ENCODE results near the gene NUDT17. TPM values are rescaled to one million over a fixed set of nuclear protein-coding genes. Genes with fewer than 3 reads are reported as not detected.

NUDT17 gene
- total and polyA plus RNA-seq, 9 of the 15 experiments (the other 6 are each of a cell fraction or from before 2014, with no cell fraction given), result 2.1 to 10.0 (median 6.1) TPM

- TF ChIP-seq, protein P1, sequence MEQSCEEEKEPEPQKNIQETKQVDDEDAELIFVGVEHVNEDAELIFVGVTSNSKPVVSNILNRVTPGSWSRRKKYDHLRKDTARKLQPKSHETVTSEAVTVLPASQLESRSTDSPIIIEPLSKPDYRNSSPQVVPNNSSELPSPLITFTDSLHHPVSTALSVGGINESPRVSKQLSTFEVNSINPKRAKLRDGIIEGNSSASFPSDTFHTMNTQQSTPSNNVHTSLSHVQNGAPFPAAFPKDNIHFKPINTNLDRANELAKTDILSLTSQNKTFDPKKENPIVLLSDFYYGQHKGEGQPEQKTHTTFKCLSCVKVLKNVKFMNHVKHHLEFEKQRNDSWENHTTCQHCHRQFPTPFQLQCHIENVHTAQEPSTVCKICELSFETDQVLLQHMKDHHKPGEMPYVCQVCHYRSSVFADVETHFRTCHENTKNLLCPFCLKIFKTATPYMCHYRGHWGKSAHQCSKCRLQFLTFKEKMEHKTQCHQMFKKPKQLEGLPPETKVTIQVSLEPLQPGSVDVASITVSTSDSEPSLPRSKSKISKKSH (CRISPR knock-in tag; IDR thresholded peaks at IDR 0.05), result no peak
- TF ChIP-seq TFAM (CRISPR knock-in tag; conservative IDR thresholded peaks at IDR 0.05) (no peak), E2F8 (IDR thresholded peaks at IDR 0.05; ENCODE audit: low read depth, partially characterized antibody) (peak; percentile 37), HMGN3 (IDR thresholded peaks at IDR 0.05; ENCODE audit: borderline replicate concordance, extremely low read depth, insufficient read length, low read depth, low read length) (no peak), ELK3 (CRISPR knock-in tag; IDR thresholded peaks at IDR 0.05) (no peak), SMARCE1 (IDR thresholded peaks at IDR 0.05) (0 out of 2 replicates have a peak, but pooled peaks have one; percentile 31), GABPA (tag; conservative IDR thresholded peaks at IDR 0.05; ENCODE audit: low read depth) (no peak), TRIM25 (IDR thresholded peaks at IDR 0.05; ENCODE audit: borderline replicate concordance) (no peak), NFIX (CRISPR knock-in tag; IDR thresholded peaks at IDR 0.05; ENCODE audit: low read depth) (no peak), ZFP36 (IDR thresholded peaks at IDR 0.05; ENCODE audit: low read depth, low read length, partially characterized antibody) (no peak), ZSCAN29 (IDR thresholded peaks at IDR 0.05) (no peak), ZNF561 (CRISPR knock-in tag; conservative IDR thresholded peaks at IDR 0.05) (no peak), MCM7 (IDR thresholded peaks at IDR 0.05) (no peak), ZSCAN32 (CRISPR knock-in tag; IDR thresholded peaks at IDR 0.05) (no peak)
- TF ChIP-seq, protein P2, sequence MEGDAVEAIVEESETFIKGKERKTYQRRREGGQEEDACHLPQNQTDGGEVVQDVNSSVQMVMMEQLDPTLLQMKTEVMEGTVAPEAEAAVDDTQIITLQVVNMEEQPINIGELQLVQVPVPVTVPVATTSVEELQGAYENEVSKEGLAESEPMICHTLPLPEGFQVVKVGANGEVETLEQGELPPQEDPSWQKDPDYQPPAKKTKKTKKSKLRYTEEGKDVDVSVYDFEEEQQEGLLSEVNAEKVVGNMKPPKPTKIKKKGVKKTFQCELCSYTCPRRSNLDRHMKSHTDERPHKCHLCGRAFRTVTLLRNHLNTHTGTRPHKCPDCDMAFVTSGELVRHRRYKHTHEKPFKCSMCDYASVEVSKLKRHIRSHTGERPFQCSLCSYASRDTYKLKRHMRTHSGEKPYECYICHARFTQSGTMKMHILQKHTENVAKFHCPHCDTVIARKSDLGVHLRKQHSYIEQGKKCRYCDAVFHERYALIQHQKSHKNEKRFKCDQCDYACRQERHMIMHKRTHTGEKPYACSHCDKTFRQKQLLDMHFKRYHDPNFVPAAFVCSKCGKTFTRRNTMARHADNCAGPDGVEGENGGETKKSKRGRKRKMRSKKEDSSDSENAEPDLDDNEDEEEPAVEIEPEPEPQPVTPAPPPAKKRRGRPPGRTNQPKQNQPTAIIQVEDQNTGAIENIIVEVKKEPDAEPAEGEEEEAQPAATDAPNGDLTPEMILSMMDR (IDR thresholded peaks at IDR 0.05 in 2 of 3, conservative IDR thresholded peaks at IDR 0.05 in 1 of 3; ENCODE audit: insufficient read depth in 2 of 3, low read depth in 1 of 3, low read length in 3 of 3), result peak; percentile 94 to 97 (median 95)
- TF ChIP-seq, protein P3, sequence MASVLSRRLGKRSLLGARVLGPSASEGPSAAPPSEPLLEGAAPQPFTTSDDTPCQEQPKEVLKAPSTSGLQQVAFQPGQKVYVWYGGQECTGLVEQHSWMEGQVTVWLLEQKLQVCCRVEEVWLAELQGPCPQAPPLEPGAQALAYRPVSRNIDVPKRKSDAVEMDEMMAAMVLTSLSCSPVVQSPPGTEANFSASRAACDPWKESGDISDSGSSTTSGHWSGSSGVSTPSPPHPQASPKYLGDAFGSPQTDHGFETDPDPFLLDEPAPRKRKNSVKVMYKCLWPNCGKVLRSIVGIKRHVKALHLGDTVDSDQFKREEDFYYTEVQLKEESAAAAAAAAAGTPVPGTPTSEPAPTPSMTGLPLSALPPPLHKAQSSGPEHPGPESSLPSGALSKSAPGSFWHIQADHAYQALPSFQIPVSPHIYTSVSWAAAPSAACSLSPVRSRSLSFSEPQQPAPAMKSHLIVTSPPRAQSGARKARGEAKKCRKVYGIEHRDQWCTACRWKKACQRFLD (CRISPR knock-in tag; IDR thresholded peaks at IDR 0.05), result no peak
These were observed 46.4 kb downstream of the NUDT17 start (continued) for GRCh38 chr1:145891587-145892485.
